Left forelimb (tissue), 1 donor: ENCODE data around the gene AHSP.
A peak's percentile ranks its signal among the peaks of the same experiment; 100 is the strongest.
"Not testable (repeated sequence)": the region's sequence is repeated elsewhere in the genome, so short reads cannot be mapped to it uniquely, and the experiment has no call there.

Experiments used
- DNase-seq: peaks from one replicate; pipeline ENCODE4 v3.0.0-alpha.2; 2018; ENCODE audit warnings: low spot score

AHSP gene, protein sequence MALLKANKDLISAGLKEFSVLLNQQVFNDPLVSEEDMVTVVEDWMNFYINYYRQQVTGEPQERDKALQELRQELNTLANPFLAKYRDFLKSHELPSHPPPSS

DNA sequence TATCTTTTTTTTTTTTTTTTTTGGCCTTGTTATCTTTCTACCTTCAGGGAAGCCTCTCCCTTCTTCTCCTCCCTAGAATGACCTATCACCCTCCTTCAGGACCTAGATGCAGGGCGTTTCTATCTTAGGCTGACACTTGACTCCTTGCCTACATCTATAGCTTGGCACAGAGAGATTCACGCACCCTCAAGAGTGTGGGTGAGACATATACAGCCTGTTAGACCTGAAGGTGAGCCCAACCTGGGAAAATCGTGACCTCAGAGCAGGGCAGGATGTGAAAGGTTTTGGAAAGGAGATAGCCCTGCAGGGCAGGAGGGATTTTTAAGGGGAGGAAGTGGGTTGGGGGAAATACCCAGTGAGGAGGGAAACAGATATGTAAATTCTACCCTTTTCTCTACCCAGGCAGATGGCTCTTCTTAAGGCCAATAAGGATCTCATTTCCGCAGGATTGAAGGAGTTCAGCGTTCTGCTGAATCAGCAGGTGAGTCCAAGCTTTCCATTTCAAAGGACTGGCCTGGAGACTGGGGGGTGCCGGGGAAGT is at the start of gene AHSP:
Gene AHSP, plus strand, starts transcription at position 167 of the 541 bp plus-strand sequence. Its CDS starts 240 bp downstream, at position 407.
- no peak for DNase-seq

GRCh38 chr16:31478956-31479355 is 48.7 kb upstream of the AHSP start:
- DNase-seq, result no peak

GRCh38 chr16:31479751-31480150 is 47.9 kb upstream of the AHSP start:
- DNase-seq, result no peak

DNA sequence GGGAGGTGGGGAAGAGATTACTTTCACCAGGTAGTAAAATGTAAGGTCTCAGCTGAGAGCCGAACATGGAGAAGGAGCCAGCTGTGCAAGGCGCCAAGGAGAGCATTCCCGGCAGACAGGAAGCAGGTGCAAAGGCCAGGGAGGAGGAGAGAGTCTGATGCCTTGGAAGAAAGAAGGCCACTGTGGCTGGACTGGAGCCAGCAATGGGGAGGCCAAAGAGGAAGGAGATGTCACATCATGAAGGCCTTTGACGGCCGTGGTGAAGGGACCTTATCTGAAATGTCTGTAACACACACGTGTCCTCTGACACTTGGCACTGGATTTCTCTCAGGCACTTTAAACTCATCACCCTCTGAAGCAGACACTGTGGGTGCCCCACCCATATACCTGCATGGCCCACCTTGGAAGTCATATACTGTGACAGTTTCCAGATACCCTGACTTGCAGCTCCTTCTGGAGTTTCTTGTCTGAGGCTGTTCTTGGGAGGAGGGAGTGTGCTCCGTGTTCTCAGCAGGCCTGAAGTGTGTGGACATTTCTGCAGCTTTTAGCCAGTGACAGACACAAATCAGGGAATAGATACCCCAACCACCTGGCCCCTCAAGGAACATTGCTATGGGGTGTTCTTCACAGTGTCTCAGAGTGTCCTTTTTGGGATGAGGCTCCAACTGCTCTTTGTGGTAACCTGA is 46.7 kb upstream of the AHSP start:
- peak; percentile 65 for DNase-seq

GRCh38 chr16:31483081-31483480 is 44.6 kb upstream of the AHSP start, which contains the start of gene SLC5A2:
TSS of gene SLC5A2 (plus strand) at chr16:31483123. CDS start at chr16:31483137, 14 bp downstream.
- DNase-seq, result no peak

GRCh38 chr16:31484048-31484447 is 43.7 kb upstream of the AHSP start:
- not testable (repeated sequence) for DNase-seq

GRCh38 chr16:31484491-31485171 is 43.1 kb upstream of the AHSP start:
- no peak for DNase-seq

DNA sequence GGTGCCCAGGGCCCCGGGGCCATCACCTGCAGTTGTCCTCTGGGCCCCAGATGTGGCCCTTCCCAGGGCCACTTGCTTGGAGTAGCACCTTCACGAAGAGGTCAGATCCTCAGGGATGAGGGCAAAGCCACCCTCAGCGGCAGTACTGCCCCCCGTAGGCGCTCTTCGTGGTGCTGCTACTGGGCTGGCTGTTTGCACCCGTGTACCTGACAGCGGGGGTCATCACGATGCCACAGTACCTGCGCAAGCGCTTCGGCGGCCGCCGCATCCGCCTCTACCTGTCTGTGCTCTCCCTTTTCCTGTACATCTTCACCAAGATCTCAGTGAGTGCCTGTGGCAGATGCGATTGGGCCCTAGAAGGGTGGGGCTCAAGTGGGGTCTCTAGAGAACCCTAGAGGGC is 42.1 kb upstream of the AHSP start:
- DNase-seq, result no peak

- no peak for DNase-seq
Measured at GRCh38 chr16:31486045-31486444, 41.7 kb upstream of the AHSP start.

DNA sequence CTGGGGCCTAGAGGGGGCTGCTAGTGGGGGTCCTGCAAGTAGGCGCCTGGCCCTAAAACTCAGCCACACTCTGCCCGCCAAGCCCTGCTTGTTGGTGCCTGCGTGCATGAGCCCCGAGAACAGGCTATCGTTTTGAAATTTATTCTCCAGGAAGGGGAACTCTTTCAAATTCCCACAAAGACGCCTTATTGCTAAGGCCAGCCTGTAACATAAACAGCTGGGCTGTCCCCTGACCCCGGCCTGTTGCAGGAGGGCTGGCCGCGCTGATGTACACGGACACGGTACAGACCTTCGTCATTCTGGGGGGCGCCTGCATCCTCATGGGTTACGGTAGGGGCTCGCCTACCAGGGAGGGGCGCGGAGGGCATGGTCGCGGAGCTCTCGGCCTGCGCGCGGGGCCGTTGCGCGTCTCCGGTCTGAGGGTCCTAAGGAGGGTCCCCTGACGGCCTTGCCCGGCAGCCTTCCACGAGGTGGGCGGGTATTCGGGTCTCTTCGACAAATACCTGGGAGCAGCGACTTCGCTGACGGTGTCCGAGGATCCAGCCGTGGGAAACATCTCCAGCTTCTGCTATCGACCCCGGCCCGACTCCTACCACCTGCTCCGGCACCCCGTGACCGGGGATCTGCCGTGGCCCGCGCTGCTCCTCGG is 40.5 kb upstream of the AHSP start:
- no peak for DNase-seq

DNA sequence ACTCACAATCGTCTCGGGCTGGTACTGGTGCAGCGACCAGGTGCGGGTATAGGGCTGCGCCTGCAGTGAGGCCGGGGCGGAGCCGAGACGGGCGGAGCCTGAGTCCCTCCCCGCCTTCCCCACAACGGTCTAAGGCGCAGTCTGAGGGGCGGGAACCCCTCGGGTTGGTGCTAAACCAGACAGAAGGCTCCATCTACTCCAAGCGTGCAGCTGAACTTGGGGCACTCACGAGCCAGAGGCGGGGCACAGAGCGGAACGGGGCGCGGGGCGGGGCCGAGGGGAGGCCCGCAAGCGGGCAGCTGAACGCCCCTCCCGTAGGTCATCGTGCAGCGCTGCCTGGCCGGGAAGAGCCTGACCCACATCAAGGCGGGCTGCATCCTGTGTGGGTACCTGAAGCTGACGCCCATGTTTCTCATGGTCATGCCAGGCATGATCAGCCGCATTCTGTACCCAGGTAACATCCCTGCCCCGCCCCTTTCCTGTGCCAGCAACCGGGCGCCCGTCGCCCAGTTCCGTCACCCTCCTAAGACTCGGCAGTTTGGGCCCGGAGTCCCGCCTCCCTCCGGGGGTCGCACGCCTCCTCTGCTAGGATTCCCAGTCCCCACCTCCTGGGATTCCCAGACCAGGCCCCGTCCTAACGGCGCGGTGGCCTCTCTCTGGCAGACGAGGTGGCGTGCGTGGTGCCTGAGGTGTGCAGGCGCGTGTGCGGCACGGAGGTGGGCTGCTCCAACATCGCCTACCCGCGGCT is 39.8 kb upstream of the AHSP start:
- DNase-seq, result no peak

GRCh38 chr16:31488468-31489297 is 39.0 kb upstream of the AHSP start:
- DNase-seq, result no peak

GRCh38 chr16:31489298-31489564 is 38.5 kb upstream of the AHSP start:
- DNase-seq, result no peak

- no peak for DNase-seq
Measured at GRCh38 chr16:31489616-31490584, 37.8 kb upstream of the AHSP start.

GRCh38 chr16:31491778-31492418 is 35.8 kb upstream of the AHSP start:
- DNase-seq, result no peak

DNA sequence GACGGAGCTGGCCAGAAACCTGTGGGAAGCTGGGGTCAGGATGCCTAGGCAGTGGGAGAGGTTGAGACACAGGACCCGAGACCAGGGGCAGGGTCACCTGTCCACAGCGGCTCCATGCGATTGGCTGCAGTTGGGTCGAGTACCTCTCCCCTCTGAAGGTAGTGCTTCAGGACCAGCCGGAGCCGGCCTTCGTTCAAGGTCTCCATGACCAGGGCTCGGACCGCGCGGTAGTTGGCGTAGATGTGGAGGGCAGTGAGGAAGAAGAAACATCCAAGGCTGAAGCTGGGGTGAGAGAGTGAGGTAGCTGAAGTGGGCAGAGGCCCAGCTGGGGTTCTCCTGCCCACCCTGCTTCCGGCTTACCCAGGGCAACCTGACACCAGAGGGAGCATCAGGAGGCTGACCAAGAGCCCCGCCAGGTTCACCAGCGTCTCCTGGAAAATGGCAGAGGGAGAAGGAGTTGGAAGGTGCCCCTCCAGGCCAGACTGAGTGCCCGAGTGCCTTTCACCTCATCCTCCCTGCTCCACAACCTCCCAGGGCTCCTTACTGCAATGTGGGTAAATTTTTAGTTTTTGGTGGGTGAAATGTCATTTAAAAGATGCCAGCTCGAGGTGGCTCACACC is 34.1 kb upstream of the AHSP start:
- DNase-seq, result no peak

- no peak for DNase-seq
Measured at GRCh38 chr16:31496670-31497069, 31.0 kb upstream of the AHSP start.

- DNase-seq, result no peak
Measured at GRCh38 chr16:31498493-31498892, 29.2 kb upstream of the AHSP start.

GRCh38 chr16:31499928-31500327 is 27.8 kb upstream of the AHSP start:
- DNase-seq, result no peak
